NCI-H69 (cell line): ENCODE measurements around the gene ICA1.

ENCODE experiments used
- DNase-seq: peaks from one replicate; lab custom pipeline; 2025; lab: John Stamatoyannopoulos, UW

The ICA1 gene

DNA sequence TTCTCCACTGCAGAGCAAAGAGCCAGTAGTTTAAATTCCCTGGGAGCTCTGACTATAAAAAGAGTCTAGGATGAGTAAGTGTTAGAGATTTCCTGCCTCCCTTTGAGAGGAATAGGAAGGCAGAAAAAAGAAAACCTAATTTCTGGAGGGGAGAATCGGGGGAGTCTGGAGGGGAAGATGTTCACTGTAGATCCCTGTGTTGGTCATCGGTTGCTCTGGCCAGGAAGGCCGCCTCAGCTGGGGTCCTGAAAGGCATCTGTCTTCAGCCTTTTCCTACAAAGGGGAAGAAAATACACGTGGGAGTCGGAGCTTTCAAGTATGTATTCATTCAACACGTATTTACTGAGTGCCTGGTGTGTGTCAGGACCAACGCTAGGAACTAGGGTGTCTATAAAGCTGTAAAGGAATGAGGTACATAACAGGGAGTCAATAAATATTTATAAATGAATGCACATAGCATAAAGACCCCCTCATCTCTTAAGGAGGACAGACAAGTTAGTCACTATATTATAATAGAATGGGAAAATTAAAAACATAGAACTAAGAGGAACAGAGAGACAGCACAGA lies 101.1 kb downstream of the ICA1 start:
- no peak for DNase-seq

GRCh38 chr7:8160250-8160649 lies 101.7 kb downstream of the ICA1 start:
- DNase-seq, result no peak

GRCh38 chr7:8159595-8159994 lies 102.4 kb downstream of the ICA1 start:
- DNase-seq, result no peak

DNA sequence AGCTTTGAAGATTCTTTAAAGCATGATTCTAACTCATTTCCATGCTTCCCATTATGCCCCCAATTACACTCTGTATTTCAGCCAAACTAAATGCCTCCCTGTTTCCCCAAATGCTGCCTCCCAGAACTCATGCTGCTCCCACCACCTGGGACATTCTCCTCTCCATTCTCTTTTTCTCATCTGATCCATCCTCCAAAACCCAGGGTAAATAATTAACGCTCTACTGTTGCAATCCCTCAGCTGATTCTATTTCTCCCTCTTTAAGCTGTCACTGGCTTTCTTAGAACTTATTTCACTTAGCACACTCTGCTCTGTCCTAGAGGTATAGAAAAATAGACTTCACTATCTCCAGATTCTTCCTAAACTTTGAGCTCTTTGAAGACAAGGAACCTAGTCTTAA lies 104.7 kb downstream of the ICA1 start:
- DNase-seq, result no peak

DNA sequence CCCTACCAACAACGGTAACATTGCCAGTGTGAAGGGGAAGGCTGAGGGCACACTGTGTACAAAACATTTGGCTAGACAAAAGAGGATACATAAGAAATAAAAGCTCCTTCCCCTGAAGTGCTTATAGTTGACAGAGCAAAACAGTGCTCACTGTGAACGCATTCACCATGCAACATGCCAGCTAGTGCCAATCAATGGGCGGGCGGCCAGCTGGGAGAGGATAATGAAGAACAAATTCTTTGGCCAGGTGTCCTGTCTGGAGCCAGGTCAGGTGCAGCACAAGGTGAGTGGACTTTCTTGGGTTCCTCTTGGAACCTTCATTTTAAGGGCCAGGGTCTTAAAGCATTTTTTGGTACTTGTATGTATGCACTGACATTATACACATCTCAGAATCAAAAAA lies 106.1 kb downstream of the ICA1 start:
- peak; percentile 90 for DNase-seq

- DNase-seq, result peak; percentile 97
Measured at GRCh38 chr7:8154272-8154671, 107.7 kb downstream of the ICA1 start.

GRCh38 chr7:8152489-8153192 lies 109.3 kb downstream of the ICA1 start:
- no peak for DNase-seq

- peak; percentile 27 for DNase-seq
Measured at GRCh38 chr7:8151161-8151725, 110.7 kb downstream of the ICA1 start.

GRCh38 chr7:8149222-8149621 lies 112.7 kb downstream of the ICA1 start:
- no peak for DNase-seq

DNA sequence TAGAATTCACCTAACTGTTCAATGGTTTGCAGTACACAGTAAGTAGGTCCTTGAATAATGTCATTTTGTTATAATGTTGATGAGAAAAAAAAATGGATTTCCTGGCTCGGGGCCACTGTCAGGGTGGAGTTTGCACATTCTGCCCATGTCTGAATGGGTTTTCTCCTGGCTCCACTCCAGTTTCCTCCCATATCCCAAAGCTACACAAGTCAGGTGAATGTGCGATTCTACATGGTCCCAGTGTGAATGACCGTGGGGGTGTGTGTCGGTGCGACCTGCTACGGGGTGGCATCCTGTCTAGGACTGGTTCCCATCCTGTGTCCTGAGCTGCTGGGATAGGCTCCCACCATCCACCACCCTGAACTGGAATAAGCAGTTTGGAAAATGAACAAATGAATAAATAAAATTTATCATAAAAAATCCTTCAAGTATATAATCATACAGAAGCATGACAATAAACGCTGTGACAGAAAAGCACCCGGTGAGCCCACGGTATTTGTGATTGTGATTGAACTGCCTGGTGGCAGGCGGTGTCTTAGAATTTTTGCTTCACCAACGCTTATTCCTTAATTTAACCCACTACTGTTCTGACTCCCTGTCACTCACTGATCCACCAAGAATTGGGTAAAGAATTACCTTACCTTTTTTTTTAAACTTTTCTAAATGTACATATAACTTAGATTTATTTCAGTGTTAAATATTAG lies 114.1 kb downstream of the ICA1 start:
- peak; percentile 87 for DNase-seq

- peak; percentile 50 for DNase-seq
Measured at GRCh38 chr7:8146788-8147413, 115.1 kb downstream of the ICA1 start.

DNA sequence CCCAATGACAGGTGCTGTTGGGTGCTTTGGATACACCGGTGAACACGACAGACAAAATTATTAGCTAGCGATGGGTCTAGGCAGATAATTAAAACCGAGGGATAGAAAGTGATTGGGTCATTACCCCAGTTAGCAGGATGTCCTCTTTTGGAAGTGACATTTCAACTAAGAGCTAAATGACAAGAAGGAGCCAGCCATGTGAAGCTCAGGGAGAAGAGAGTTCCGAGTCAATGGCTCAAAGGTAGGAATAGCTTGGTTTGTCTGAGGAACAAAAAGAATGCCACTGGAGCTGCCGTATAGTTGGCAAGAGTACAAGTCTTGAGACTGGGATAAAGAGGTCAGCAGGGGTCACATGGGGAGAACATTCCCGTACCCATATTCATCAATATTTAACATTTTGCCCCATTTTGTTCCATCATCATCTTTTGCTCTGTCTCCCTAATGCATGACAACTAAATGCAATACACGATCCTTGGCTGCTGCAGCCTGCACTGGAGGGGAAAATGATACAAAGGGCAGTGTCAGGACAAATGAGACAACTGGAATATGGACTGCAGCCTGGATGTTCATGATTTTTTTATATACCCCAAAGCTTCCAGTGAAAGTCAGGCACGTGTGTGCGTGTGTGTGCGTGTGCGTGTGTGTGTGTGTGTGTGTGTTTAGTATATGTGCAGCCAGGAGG lies 115.7 kb downstream of the ICA1 start:
- no peak for DNase-seq

DNA sequence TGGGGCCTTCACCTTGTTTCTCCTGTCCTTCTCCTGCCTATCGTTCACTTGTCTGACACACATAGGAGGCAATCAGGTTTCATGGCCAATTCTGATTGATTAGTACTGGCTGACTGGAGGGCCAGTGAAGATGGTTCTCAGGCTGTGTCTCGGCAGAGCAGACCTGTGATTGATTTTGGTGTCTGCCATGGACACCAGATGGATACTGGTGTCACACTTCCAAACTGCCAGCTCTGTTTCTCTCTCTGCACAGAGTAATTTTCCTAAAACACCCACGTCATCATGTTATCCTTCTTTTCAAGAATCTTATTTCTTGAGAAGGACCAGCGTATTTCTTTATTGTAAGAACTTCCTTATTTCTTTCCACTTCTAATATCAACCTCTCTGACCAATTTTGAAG lies 117.1 kb downstream of the ICA1 start:
- no peak for DNase-seq

DNA sequence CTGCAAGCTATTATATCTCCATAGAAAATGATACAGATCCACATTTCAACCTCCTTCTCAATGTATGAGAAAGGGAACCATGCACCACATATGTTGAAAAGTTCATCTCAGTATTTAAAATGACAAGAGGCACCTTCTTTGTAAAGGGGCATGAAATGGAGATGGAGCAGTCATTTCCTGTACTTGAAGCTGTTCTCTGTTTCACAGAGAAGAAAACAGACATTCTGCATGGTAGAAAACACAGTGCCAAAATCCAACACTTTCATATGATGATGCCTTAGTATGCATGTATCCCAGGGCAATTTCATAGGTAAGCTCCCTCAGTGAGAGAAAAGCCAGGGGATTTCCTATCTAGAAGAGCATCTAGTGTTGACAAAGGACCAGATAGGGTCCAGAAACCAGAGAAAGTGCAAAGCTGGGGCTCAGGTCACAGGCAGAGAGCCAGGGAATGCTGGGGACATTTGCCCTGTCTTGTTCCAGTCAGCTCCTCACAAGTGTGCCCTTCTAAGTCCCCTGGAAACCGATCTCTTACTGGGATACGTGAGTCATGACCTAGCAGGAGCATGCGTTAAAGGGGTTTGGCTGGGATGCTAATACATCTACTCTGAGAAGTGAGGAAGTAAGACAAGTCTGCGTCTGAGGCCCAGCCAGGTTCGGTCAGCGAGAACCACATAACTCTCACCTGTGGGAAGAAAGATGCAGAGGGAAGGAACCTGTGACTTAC lies 118.7 kb downstream of the ICA1 start:
- no peak for DNase-seq

DNA sequence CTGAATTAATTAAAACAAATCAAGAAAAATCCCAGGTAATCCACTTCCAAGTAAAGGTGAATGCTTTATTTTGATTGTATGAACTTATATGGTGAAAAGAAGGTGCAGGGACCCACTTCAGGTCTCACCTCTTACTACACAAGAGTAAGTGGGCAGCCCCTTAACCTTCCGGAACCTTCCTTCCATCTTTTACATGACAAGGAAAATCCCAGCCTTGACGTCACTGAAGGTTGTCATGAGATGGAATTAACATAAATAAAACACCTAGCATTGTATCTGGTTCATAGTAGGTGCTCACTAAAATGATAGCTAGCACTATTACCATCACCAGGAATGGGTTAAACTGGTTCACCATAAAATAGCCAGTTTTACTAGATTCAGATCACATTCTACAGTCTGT lies 119.5 kb downstream of the ICA1 start:
- DNase-seq, result no peak

DNA sequence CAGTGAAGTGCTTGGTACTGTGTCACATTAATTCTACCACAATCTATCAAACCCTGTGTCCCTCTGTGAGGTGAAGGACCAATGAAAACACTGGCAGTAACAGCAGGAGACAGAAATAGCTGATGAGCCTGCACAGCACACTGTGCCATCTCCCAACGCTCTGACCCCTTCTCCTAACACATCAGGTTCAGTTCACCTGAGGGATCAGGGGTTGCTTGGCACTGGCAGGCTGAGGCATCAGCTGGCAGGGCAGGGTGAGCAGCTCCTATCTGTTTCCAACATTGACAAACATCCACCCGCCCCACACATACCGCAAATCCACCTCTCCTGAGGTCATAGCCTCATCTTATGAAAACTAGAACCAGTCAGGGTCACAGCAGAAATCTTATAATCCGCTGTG lies 120.9 kb downstream of the ICA1 start:
- no peak for DNase-seq

DNA sequence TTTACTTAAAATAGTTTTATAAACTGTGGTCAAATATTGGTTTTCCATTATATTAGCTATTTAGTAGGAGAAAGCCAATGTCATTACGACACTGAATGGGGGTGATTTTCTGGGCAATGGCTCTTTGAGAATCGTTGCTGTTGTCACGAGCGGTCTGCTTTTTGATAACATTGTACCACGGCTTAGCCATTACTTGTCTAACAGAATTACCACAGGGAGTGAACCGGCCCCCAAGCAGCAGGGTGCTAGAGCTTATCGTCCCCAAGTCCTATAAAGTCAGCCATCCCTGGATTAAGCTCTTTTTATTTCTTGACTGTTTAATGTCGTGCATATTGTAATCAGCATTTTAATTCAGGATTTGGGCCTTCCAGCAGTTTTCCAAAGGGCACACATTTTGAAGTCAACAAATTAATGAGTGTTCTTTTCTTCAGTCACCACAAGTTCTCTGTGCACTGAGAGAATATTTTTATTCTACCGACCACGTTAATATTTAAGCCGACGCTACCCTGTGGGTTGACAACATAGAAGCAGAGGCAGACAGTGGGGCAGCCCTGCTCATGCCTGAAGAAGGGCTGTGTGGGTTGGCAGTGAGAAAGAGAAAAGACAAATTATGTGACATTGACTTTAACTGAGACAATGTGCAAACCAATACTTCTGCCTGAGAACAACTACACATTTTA lies 125.8 kb downstream of the ICA1 start:
- no peak for DNase-seq

DNA sequence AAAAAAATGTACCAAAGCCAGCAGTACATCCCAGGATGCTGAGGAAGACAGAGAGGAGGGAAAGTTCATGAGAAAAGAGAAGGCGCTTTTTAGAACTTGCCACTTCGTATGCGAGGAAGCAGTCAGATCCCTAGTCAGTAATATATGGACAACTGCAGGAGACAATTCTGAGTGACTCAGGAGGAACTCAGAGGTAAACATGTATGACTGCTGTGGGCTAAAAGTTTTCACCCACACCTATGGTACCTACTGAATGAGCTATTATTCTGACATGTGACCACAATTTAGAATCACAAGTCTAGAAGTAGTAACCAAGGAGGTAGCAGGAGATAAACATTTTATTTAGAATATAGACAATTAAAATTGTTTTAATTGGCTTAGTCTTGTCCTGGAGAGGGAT lies 126.5 kb downstream of the ICA1 start:
- no peak for DNase-seq

- DNase-seq, result no peak
Measured at GRCh38 chr7:8134089-8134733, 127.8 kb downstream of the ICA1 start.

DNA sequence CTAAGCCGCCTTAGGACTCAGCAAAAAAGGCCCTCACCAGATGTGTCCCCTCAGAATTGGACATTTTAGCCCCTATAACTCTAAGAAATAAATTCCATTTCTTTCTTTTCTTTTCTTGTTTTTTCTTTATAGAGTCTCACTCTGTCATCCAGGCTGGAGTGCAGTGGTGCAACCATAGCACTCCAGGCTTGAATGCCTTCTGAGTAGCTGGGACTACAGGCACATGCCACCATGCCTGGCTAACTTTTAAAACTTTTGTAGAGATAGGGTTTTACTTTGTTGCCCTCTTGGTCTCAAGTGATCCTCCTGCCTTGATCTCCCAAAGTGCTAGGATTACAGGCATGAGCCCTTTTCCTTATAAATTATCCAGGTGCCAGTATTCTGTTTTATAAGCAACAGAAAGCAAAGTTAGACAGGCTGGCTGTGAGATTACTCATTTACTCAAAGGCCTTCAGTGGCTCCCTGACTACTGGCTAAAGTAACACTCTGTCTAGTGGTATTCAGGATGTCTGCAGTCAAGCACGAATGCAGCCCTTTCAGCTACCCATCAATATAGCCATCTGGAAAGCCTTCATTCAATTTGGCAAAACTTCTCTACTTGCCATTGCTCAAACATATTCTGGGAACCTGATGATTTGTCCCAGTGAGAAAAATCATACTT lies 128.6 kb downstream of the ICA1 start:
- DNase-seq, result no peak
